ENCODE results near the gene METTL14. TPM values are rescaled to one million over a fixed set of nuclear protein-coding genes. Genes with fewer than 3 reads are reported as not detected.

Gene METTL14
- total and polyA plus RNA-seq, 2 donors (not counting 1 experiment from before 2014, with no cell fraction given) = 8.0 to 74.8 TPM

GRCh38 chr4:118682928-118683327 is 2.3 kb upstream of the METTL14 start:
- CTCF ChIA-PET = interaction anchor here (1.3 kb wide), 1 partner anchor 11 kb away, joined by 3 read pairs; no protein-coding TSS in a partner anchor
- DNase-seq = no peak

DNA sequence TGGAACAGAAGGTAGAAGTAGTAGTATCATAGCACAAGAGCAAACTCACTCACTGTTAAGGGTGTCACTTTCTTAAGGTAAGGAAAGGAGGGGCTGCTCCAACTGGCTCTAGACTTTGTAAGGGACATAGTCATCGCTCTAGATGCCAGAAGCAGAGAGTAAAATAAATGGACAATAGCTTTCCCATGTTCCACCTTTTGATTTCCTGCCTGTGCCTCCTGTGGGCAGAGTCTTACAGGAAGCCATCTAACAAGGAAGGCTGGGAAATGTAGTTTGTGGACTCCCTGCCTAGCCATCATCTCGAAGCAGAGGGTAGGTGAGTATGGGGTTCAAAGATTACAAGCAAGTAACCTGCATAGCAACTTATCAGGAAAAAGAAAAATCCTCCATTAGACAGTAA is 1.7 kb upstream of the METTL14 start:
- no peak for TF ChIP-seq EZH2 (IDR thresholded peaks at IDR 0.05; ENCODE audit: borderline replicate concordance, insufficient read depth, low read depth, low read length, poor library complexity, severe bottlenecking)
- TF ChIP-seq, protein P1, sequence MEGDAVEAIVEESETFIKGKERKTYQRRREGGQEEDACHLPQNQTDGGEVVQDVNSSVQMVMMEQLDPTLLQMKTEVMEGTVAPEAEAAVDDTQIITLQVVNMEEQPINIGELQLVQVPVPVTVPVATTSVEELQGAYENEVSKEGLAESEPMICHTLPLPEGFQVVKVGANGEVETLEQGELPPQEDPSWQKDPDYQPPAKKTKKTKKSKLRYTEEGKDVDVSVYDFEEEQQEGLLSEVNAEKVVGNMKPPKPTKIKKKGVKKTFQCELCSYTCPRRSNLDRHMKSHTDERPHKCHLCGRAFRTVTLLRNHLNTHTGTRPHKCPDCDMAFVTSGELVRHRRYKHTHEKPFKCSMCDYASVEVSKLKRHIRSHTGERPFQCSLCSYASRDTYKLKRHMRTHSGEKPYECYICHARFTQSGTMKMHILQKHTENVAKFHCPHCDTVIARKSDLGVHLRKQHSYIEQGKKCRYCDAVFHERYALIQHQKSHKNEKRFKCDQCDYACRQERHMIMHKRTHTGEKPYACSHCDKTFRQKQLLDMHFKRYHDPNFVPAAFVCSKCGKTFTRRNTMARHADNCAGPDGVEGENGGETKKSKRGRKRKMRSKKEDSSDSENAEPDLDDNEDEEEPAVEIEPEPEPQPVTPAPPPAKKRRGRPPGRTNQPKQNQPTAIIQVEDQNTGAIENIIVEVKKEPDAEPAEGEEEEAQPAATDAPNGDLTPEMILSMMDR (IDR thresholded peaks at IDR 0.05) = no peak
- Histone ChIP-seq H3K4me1 (ENCODE audit: control insufficient read depth in 2 of 2, insufficient read depth in 2 of 2, low read length in 2 of 2) (peaks cover 11 to 16% of the 10 kb centered on the region in 2 donors), H3K4me2 (replicated peaks; ENCODE audit: low read depth, low read length, poor library complexity, severe bottlenecking) (no peak overlapping the region), H3K4me3 (ENCODE audit: control extremely low read depth in 1 of 5, extremely low read depth in 1 of 5, insufficient read depth in 1 of 5, low read depth in 2 of 5, low read length in 4 of 5) (no peak overlapping the region), H2AFZ (ENCODE audit: insufficient read depth, low read depth, low read length, poor library complexity, severe bottlenecking) (no peak overlapping the region), H3K9me3 (ENCODE audit: control extremely low read depth in 1 of 3, control insufficient read depth in 2 of 3, insufficient read depth in 1 of 3, low read length in 2 of 3) (no peaks in the 10 kb centered on the region), H3K27ac (ENCODE audit: low read length in 2 of 2) (no peak overlapping the region), H3K36me3 (replicated peaks in 1 of 2; ENCODE audit: control extremely low read depth in 1 of 2, control insufficient read depth in 1 of 2, extremely low read depth in 1 of 2, insufficient read depth in 2 of 2, low read length in 1 of 2) (peaks cover 0 to 3% of the 10 kb centered on the region in 2 experiments), H3K79me2 (ENCODE audit: control insufficient read depth, insufficient read depth, low read length) (peaks cover 29% of the 10 kb centered on the region), H4K20me1 (ENCODE audit: control insufficient read depth, insufficient read depth, low read length, poor library complexity, severe bottlenecking) (peaks cover 14% of the 10 kb centered on the region), H3K9ac (ENCODE audit: low read length) (no peak overlapping the region), H3K27me3 (replicated peaks in 1 of 4; ENCODE audit: control extremely low read depth in 1 of 4, control insufficient read depth in 3 of 4, insufficient read depth in 4 of 4, low read length in 3 of 4) (no peaks in the 10 kb centered on the region)
- Mint-ChIP-seq H3K4me1 (peaks cover 21% of the 10 kb centered on the region), H3K4me3 (no peak overlapping the region), H3K27ac (no peak overlapping the region), H3K27me3 (no peaks in the 10 kb centered on the region), H3K9me3 (ENCODE audit: insufficient read depth) (no peaks in the 10 kb centered on the region)
- intact Hi-C loops (cut with micrococcal nuclease) = no loop called here
- DNase-seq (no peak), ATAC-seq (ENCODE audit: low read depth) (no peak)
- ChIA-PET POLR2A (no interaction called here), CTCF (interaction anchor here (1.3 kb wide), 1 partner anchor 12 kb away, joined by 3 read pairs; no protein-coding TSS in a partner anchor)
- no CpG with 5 or more reads among the region's 2 CpGs for WGBS (ENCODE audit: insufficient coverage)

More at GRCh38 chr4:118682928-118683327, 2.3 kb upstream of the METTL14 start:
- H3K4me3 Mint-ChIP-seq = peak overlapping the region; percentile 13
- Histone ChIP-seq H3K79me2 (ENCODE audit: control insufficient read depth, insufficient read depth, low read length) (peaks cover 25% of the 10 kb centered on the region), H3K4me1 (ENCODE audit: control insufficient read depth in 2 of 2, insufficient read depth in 2 of 2, low read length in 2 of 2) (peaks cover 11 to 16% of the 10 kb centered on the region in 2 donors), H3K9ac (ENCODE audit: low read length) (no peak overlapping the region), H2AFZ (ENCODE audit: insufficient read depth, low read depth, low read length, poor library complexity, severe bottlenecking) (no peak overlapping the region), H3K36me3 (replicated peaks in 1 of 2; ENCODE audit: control extremely low read depth in 1 of 2, control insufficient read depth in 1 of 2, extremely low read depth in 1 of 2, insufficient read depth in 2 of 2, low read length in 1 of 2) (peaks cover 0 to under 1% of the 10 kb centered on the region in 2 experiments), H3K27ac (ENCODE audit: low read length in 2 of 2) (no peak overlapping the region), H3K27me3 (replicated peaks in 1 of 4; ENCODE audit: control extremely low read depth in 1 of 4, control insufficient read depth in 3 of 4, insufficient read depth in 4 of 4, low read length in 3 of 4) (no peaks in the 10 kb centered on the region), H3K4me3 (ENCODE audit: control extremely low read depth in 1 of 5, extremely low read depth in 1 of 5, insufficient read depth in 1 of 5, low read depth in 2 of 5, low read length in 4 of 5) (no peak overlapping the region), H4K20me1 (ENCODE audit: control insufficient read depth, insufficient read depth, low read length, poor library complexity, severe bottlenecking) (peaks cover 14% of the 10 kb centered on the region), H3K9me3 (ENCODE audit: control extremely low read depth in 1 of 3, control insufficient read depth in 2 of 3, insufficient read depth in 1 of 3, low read length in 2 of 3) (no peaks in the 10 kb centered on the region), H3K4me2 (replicated peaks; ENCODE audit: low read depth, low read length, poor library complexity, severe bottlenecking) (no peak overlapping the region)
- WGBS (ENCODE audit: insufficient coverage) = no CpG with 5 or more reads among the region's 1 CpG
- POLR2A ChIA-PET = no interaction called here
- no peak overlapping the region for H3K27ac Mint-ChIP-seq
- H3K27me3 Mint-ChIP-seq = no peaks in the 10 kb centered on the region
- H3K4me1 Mint-ChIP-seq = peaks cover 21% of the 10 kb centered on the region
- no peak for ATAC-seq (ENCODE audit: low read depth)
- intact Hi-C loops (cut with micrococcal nuclease) = no loop called here
- TF ChIP-seq EZH2 (IDR thresholded peaks at IDR 0.05; ENCODE audit: borderline replicate concordance, insufficient read depth, low read depth, low read length, poor library complexity, severe bottlenecking) = no peak
- TF ChIP-seq, protein P1 (IDR thresholded peaks at IDR 0.05) = peak; percentile 23
- H3K9me3 Mint-ChIP-seq (ENCODE audit: insufficient read depth) = no peaks in the 10 kb centered on the region

Data from B cell (primary cell).